ENCODE results near the gene REG4. TPM values are rescaled to one million over a fixed set of nuclear protein-coding genes. Genes with fewer than 3 reads are reported as not detected.
"Not testable (repeated sequence)": the region's sequence is repeated elsewhere in the genome, so short reads cannot be mapped to it uniquely, and the experiment has no call there.

REG4 gene
- total RNA-seq, 5 donors from 2014 or later (not counting 1 experiment from before 2014, with no cell fraction given) = 1.6 to 7.7 (median 3.0) TPM

GRCh38 chr1:119794876-119795240 is 16.4 kb downstream of the REG4 start:
- CTCF ChIA-PET = interaction anchor here in 1 of 2 donors (0.6 kb wide), 1 partner anchor 344 kb away, joined by 3 read pairs; no protein-coding TSS in a partner anchor
- no peak for ATAC-seq (replicated peaks in 1 of 4)
- Mint-ChIP-seq H3K27me3 (peaks cover 3 to 8% of the 10 kb centered on the region in 2 donors), H3K27ac (no peak overlapping the region), H3K36me3 (no peaks in the 10 kb centered on the region), H3K4me3 (no peak overlapping the region), H3K4me1 (peaks cover 2 to 15% (median 10%) of the 10 kb centered on the region in 3 donors), H3K9me3 (no peaks in the 10 kb centered on the region)
- Histone ChIP-seq H3K4me3 (ENCODE audit: control insufficient read depth in 1 of 2, extremely low read depth in 1 of 2, low read length in 1 of 2) (no peak overlapping the region), H3K27me3 (replicated peaks in 1 of 2; ENCODE audit: control insufficient read depth in 2 of 2, extremely low read depth in 1 of 2, insufficient read depth in 2 of 2, low read length in 1 of 2) (no peaks in the 10 kb centered on the region), H3K36me3 (ENCODE audit: control insufficient read depth in 2 of 2, extremely low read depth in 1 of 2, insufficient read depth in 1 of 2, low read length in 1 of 2) (no peaks in the 10 kb centered on the region), H3K9me3 (no peaks in the 10 kb centered on the region), H3K4me1 (ENCODE audit: control insufficient read depth in 1 of 2, extremely low read depth in 1 of 2, insufficient read depth in 2 of 2, low read length in 2 of 2) (peaks cover 4 to 10% of the 10 kb centered on the region in 2 experiments), H3K27ac (ENCODE audit: low read length) (no peak overlapping the region)
- no peak for DNase-seq
- WGBS (ENCODE audit: insufficient coverage) = 91% methylated on average over 2 of the region's 3 CpGs
- POLR2A ChIA-PET = no interaction called here

DNA sequence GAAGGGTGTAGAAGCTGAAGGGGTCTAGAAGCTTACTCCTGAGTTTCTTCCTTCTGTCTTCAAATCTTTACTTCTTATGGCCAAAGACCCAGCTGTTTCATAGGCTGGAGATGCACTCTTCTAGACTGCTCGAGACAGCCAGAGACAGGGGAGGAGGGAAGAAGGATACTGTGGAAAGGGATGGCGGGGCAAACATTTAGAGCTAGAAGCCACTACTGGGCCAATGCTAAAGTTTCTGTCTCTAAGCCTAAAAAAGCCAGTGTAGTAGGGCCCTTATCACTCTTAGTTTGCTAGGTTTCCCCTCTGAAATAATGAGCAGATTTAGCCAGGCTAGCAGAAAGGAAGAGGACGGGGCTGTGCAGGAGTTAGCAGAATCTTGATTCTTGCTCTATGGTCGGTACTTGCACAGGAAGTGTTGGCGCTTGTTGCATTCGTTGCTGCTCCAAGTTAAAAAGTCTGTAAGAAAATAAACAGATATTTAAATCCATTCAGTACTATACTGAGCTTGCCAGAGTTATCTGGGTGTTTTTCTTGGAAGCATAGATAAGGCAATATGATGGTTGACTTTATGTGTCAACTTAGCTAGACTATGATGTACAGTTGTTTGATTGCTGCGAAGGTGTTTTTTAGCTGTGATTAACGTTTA is 16.9 kb downstream of the REG4 start:
- no peaks in the 10 kb centered on the region for H3K36me3 Mint-ChIP-seq
- 100% methylated on average over 1 of the region's 8 CpGs for WGBS (ENCODE audit: insufficient coverage)
- Histone ChIP-seq H3K4me1 (ENCODE audit: control insufficient read depth in 1 of 2, extremely low read depth in 1 of 2, insufficient read depth in 2 of 2, low read length in 2 of 2) (peaks cover under 1 to 5% of the 10 kb centered on the region in 2 experiments), H3K36me3 (ENCODE audit: control insufficient read depth in 2 of 2, extremely low read depth in 1 of 2, insufficient read depth in 1 of 2, low read length in 1 of 2) (no peaks in the 10 kb centered on the region), H3K9me3 (no peaks in the 10 kb centered on the region), H3K27ac (ENCODE audit: low read length) (no peak overlapping the region), H3K4me3 (ENCODE audit: control insufficient read depth in 1 of 2, extremely low read depth in 1 of 2, low read length in 1 of 2) (no peak overlapping the region), H3K27me3 (replicated peaks in 1 of 2; ENCODE audit: control insufficient read depth in 2 of 2, extremely low read depth in 1 of 2, insufficient read depth in 2 of 2, low read length in 1 of 2) (no peaks in the 10 kb centered on the region)
- peaks cover 3 to 10% of the 10 kb centered on the region in 2 donors for H3K27me3 Mint-ChIP-seq
- H3K4me1 Mint-ChIP-seq = peaks cover 2 to 15% (median 6%) of the 10 kb centered on the region in 3 donors
- no peak for ATAC-seq (replicated peaks in 1 of 4)
- CTCF ChIA-PET = no interaction called here
- H3K27ac Mint-ChIP-seq = no peak overlapping the region
- POLR2A ChIA-PET = no interaction called here
- H3K9me3 Mint-ChIP-seq = no peaks in the 10 kb centered on the region
- DNase-seq = no peak
- no peak overlapping the region for H3K4me3 Mint-ChIP-seq

GRCh38 chr1:119791377-119791776 is 19.9 kb downstream of the REG4 start:
- H3K36me3 Mint-ChIP-seq = no peaks in the 10 kb centered on the region
- ChIA-PET POLR2A (no interaction called here), CTCF (no interaction called here)
- no peak overlapping the region for H3K4me3 Mint-ChIP-seq
- H3K4me1 Mint-ChIP-seq = no peaks in the 10 kb centered on the region
- H3K27me3 Mint-ChIP-seq = peaks cover 3 to 12% of the 10 kb centered on the region in 2 donors
- H3K27ac ChIP-seq (ENCODE audit: low read length) = no peak overlapping the region
- H3K36me3 ChIP-seq (ENCODE audit: control insufficient read depth in 2 of 2, extremely low read depth in 1 of 2, insufficient read depth in 1 of 2, low read length in 1 of 2) = no peaks in the 10 kb centered on the region
- no peak for DNase-seq
- H3K27ac Mint-ChIP-seq = no peak overlapping the region
- no CpG with 5 or more reads among the region's 4 CpGs for WGBS (ENCODE audit: insufficient coverage)
- no peaks in the 10 kb centered on the region for H3K4me1 ChIP-seq (ENCODE audit: control insufficient read depth in 1 of 2, extremely low read depth in 1 of 2, insufficient read depth in 2 of 2, low read length in 2 of 2)
- H3K9me3 Mint-ChIP-seq = no peaks in the 10 kb centered on the region
- no peak overlapping the region for H3K4me3 ChIP-seq (ENCODE audit: control insufficient read depth in 1 of 2, extremely low read depth in 1 of 2, low read length in 1 of 2)
- ATAC-seq (replicated peaks in 1 of 4) = no peak
- no peaks in the 10 kb centered on the region for H3K27me3 ChIP-seq (replicated peaks in 1 of 2; ENCODE audit: control insufficient read depth in 2 of 2, extremely low read depth in 1 of 2, insufficient read depth in 2 of 2, low read length in 1 of 2)
- H3K9me3 ChIP-seq = no peaks in the 10 kb centered on the region

DNA sequence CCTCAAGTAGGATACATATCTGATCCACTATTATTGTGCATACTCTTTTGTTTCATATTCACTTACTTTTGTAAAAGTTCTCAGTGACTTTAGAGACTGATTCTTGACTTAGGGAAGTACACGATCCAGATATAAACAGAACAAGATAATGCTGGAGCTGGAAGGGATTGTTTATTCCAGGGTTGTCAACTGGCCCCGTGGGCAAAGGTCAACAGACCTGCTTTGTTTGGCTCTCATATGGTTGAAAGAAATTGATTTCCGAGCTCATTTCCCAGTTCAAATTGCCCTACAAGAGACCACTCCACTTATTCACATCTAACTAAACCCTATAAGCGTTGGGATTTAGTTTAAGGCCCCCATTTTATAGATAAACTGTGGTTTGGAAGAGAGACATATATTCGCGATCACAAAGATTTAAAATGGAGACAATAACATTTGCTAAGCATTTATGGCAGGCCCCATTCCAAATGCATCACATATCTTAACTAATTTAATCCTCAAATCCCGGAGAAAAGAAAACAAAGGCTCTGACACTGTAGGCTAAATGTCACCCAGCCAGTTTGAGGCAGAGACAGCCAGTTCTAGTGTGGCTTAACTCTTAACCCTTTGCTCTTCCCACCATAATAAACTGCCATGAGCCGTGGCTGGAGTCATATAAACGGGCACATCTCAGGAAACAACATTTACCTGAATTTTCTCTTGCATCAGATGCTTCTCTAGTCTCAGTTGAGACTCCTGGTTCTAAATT is 20.6 kb downstream of the REG4 start:
- 82% methylated on average over 1 of the region's 9 CpGs for WGBS (ENCODE audit: insufficient coverage)

DNA sequence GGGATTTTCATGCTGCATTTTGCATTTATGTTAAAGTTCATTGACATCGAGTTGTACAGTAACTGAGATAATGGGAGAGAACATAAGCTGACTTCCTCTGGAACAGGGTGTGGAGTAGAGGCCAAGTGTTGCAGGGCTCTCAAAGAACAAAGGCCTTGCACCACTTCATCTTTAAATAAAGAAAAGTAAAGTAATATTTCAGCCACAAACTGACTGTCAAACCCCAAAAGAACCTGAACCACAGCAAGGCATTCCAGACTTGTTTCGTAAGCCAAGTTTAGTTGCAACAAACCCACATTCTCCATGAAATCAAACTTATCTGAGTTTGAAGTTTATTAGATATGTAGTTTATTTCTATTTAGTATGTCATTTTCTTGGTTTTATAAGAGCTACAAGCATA is 23.5 kb downstream of the REG4 start:
- Histone ChIP-seq H3K27me3 (replicated peaks in 1 of 2; ENCODE audit: control insufficient read depth in 2 of 2, extremely low read depth in 1 of 2, insufficient read depth in 2 of 2, low read length in 1 of 2) (peaks cover 0 to 4% of the 10 kb centered on the region in 2 experiments), H3K4me3 (ENCODE audit: control insufficient read depth in 1 of 2, extremely low read depth in 1 of 2, low read length in 1 of 2) (no peak overlapping the region), H3K27ac (ENCODE audit: low read length) (no peak overlapping the region), H3K9me3 (no peaks in the 10 kb centered on the region), H3K4me1 (ENCODE audit: control insufficient read depth in 1 of 2, extremely low read depth in 1 of 2, insufficient read depth in 2 of 2, low read length in 2 of 2) (no peaks in the 10 kb centered on the region), H3K36me3 (ENCODE audit: control insufficient read depth in 2 of 2, extremely low read depth in 1 of 2, insufficient read depth in 1 of 2, low read length in 1 of 2) (no peaks in the 10 kb centered on the region)
- Mint-ChIP-seq H3K36me3 (no peaks in the 10 kb centered on the region), H3K9me3 (no peaks in the 10 kb centered on the region), H3K4me1 (no peaks in the 10 kb centered on the region), H3K27me3 (peaks cover 6 to 13% of the 10 kb centered on the region in 2 donors), H3K27ac (no peak overlapping the region), H3K4me3 (no peak overlapping the region)
- CTCF ChIA-PET = no interaction called here
- DNase-seq (no peak), ATAC-seq (replicated peaks in 1 of 4) (no peak)
- 33% methylated on average over 1 of the region's 2 CpGs for WGBS (ENCODE audit: insufficient coverage)
- POLR2A ChIA-PET = no interaction called here

More for the DNA sequence above, 20.6 kb downstream of the REG4 start:
- ChIA-PET POLR2A (no interaction called here), CTCF (no interaction called here)
- Histone ChIP-seq H3K4me3 (ENCODE audit: control insufficient read depth in 1 of 2, extremely low read depth in 1 of 2, low read length in 1 of 2) (no peak overlapping the region), H3K36me3 (ENCODE audit: control insufficient read depth in 2 of 2, extremely low read depth in 1 of 2, insufficient read depth in 1 of 2, low read length in 1 of 2) (no peaks in the 10 kb centered on the region), H3K9me3 (no peaks in the 10 kb centered on the region), H3K27me3 (replicated peaks in 1 of 2; ENCODE audit: control insufficient read depth in 2 of 2, extremely low read depth in 1 of 2, insufficient read depth in 2 of 2, low read length in 1 of 2) (no peaks in the 10 kb centered on the region), H3K27ac (ENCODE audit: low read length) (no peak overlapping the region), H3K4me1 (ENCODE audit: control insufficient read depth in 1 of 2, extremely low read depth in 1 of 2, insufficient read depth in 2 of 2, low read length in 2 of 2) (no peaks in the 10 kb centered on the region)
- Mint-ChIP-seq H3K27ac (no peak overlapping the region), H3K36me3 (no peaks in the 10 kb centered on the region), H3K9me3 (no peaks in the 10 kb centered on the region), H3K4me3 (no peak overlapping the region), H3K4me1 (no peaks in the 10 kb centered on the region), H3K27me3 (peaks cover 6 to 12% of the 10 kb centered on the region in 2 donors)
- ATAC-seq (replicated peaks in 1 of 4) (no peak), DNase-seq (no peak)

DNA sequence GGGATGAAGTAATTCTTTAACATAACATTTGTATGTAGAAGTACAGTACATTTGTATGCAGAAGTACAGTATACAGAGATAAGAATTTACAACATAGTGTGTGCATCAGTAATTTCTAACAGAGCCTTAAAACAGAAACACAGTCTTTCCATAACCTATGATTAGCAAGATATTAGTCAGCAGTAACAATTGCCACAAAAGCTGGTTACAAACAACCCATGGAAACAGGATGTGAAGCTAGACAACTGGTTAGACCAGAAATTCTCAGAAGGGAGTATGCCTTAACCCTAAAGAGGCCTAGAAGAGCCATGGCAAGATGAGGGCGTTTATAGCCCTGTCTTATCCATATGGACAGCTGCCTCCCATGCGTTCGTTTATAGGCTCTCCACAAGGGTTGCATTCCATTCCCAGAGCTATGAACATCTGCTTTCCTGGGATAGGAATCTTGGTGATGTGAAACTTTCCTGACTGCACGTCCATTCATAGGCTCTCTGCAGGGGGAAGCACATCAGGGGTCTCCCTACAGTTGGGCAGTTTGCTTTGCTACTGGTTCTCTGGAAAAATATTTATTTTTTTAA is 24.7 kb downstream of the REG4 start:
- H3K4me1 ChIP-seq (ENCODE audit: control insufficient read depth in 1 of 2, extremely low read depth in 1 of 2, insufficient read depth in 2 of 2, low read length in 2 of 2); H3K27me3 ChIP-seq (replicated peaks in 1 of 2; ENCODE audit: control insufficient read depth in 2 of 2, extremely low read depth in 1 of 2, insufficient read depth in 2 of 2, low read length in 1 of 2); H3K36me3 Mint-ChIP-seq; H3K36me3 ChIP-seq (ENCODE audit: control insufficient read depth in 2 of 2, extremely low read depth in 1 of 2, insufficient read depth in 1 of 2, low read length in 1 of 2); CTCF ChIA-PET; H3K9me3 Mint-ChIP-seq; H3K4me3 Mint-ChIP-seq; DNase-seq; H3K4me1 Mint-ChIP-seq; H3K27ac ChIP-seq (ENCODE audit: low read length); H3K27ac Mint-ChIP-seq; H3K9me3 ChIP-seq; POLR2A ChIA-PET; H3K4me3 ChIP-seq (ENCODE audit: control insufficient read depth in 1 of 2, extremely low read depth in 1 of 2, low read length in 1 of 2); ATAC-seq (replicated peaks in 1 of 4): not testable (repeated sequence)
- peaks cover 6 to 11% of the 10 kb centered on the region in 2 donors for H3K27me3 Mint-ChIP-seq
- WGBS (ENCODE audit: insufficient coverage) = no CpG with 5 or more reads among the region's 4 CpGs
